ENCODE measurements around the gene PKNOX2.

The PKNOX2 gene

GRCh38 chr11:125435461-125436238 is 271.1 kb downstream of the PKNOX2 start:
- H3K27me3 ChIP-seq (ENCODE audit: insufficient read depth, low read depth) = no peaks in the 10 kb centered on the region
- H3K79me2 ChIP-seq (ENCODE audit: insufficient read depth, low read depth) = no peaks in the 10 kb centered on the region
- H3K4me2 ChIP-seq = no peak overlapping the region
- H3K9ac ChIP-seq = no peak overlapping the region
- H3K36me3 ChIP-seq (ENCODE audit: insufficient read depth) = no peaks in the 10 kb centered on the region
- H3K4me1 ChIP-seq (ENCODE audit: low read depth, poor library complexity, severe bottlenecking) = no peaks in the 10 kb centered on the region
- TF ChIP-seq CTCF (conservative IDR thresholded peaks at IDR 0.05; ENCODE audit: low read depth, low read length) = no peak
- H4K20me1 ChIP-seq (ENCODE audit: insufficient read depth) = no peaks in the 10 kb centered on the region
- H3K4me3 ChIP-seq (IDR thresholded peaks at IDR 0.05; ENCODE audit: insufficient read depth, low read depth, low read length) = no peak overlapping the region
- no peak overlapping the region for H2AFZ ChIP-seq (ENCODE audit: low read depth)
- no peak overlapping the region for H3K27ac ChIP-seq

- no peaks in the 10 kb centered on the region for H3K79me2 ChIP-seq (ENCODE audit: insufficient read depth, low read depth)
- H3K4me3 ChIP-seq (IDR thresholded peaks at IDR 0.05; ENCODE audit: insufficient read depth, low read depth, low read length) = no peak overlapping the region
- no peaks in the 10 kb centered on the region for H3K4me1 ChIP-seq (ENCODE audit: low read depth, poor library complexity, severe bottlenecking)
- no peak overlapping the region for H2AFZ ChIP-seq (ENCODE audit: low read depth)
- no peak overlapping the region for H3K9ac ChIP-seq
- no peaks in the 10 kb centered on the region for H3K36me3 ChIP-seq (ENCODE audit: insufficient read depth)
- H3K27me3 ChIP-seq (ENCODE audit: insufficient read depth, low read depth) = no peaks in the 10 kb centered on the region
- TF ChIP-seq CTCF (conservative IDR thresholded peaks at IDR 0.05; ENCODE audit: low read depth, low read length) = no peak
- no peaks in the 10 kb centered on the region for H4K20me1 ChIP-seq (ENCODE audit: insufficient read depth)
- no peak overlapping the region for H3K27ac ChIP-seq
- no peak overlapping the region for H3K4me2 ChIP-seq
Measured at GRCh38 chr11:125441648-125442410, 277.3 kb downstream of the PKNOX2 start.

- Histone ChIP-seq H3K4me2 (no peak overlapping the region), H3K36me3 (ENCODE audit: insufficient read depth) (no peaks in the 10 kb centered on the region), H2AFZ (ENCODE audit: low read depth) (no peak overlapping the region), H3K4me3 (IDR thresholded peaks at IDR 0.05; ENCODE audit: insufficient read depth, low read depth, low read length) (no peak overlapping the region), H3K27ac (no peak overlapping the region), H3K79me2 (ENCODE audit: insufficient read depth, low read depth) (no peaks in the 10 kb centered on the region), H3K27me3 (ENCODE audit: insufficient read depth, low read depth) (no peaks in the 10 kb centered on the region), H3K4me1 (ENCODE audit: low read depth, poor library complexity, severe bottlenecking) (no peaks in the 10 kb centered on the region), H3K9ac (no peak overlapping the region), H4K20me1 (ENCODE audit: insufficient read depth) (no peaks in the 10 kb centered on the region)
- TF ChIP-seq CTCF (conservative IDR thresholded peaks at IDR 0.05; ENCODE audit: low read depth, low read length) = no peak
Measured at GRCh38 chr11:125442946-125443345, 278.4 kb downstream of the PKNOX2 start.

GRCh38 chr11:125443767-125444311 is 279.3 kb downstream of the PKNOX2 start:
- Histone ChIP-seq H4K20me1 (ENCODE audit: insufficient read depth) (no peaks in the 10 kb centered on the region), H3K36me3 (ENCODE audit: insufficient read depth) (no peaks in the 10 kb centered on the region), H3K79me2 (ENCODE audit: insufficient read depth, low read depth) (no peaks in the 10 kb centered on the region), H3K4me1 (ENCODE audit: low read depth, poor library complexity, severe bottlenecking) (no peaks in the 10 kb centered on the region), H3K27me3 (ENCODE audit: insufficient read depth, low read depth) (no peaks in the 10 kb centered on the region), H3K4me2 (no peak overlapping the region), H3K4me3 (IDR thresholded peaks at IDR 0.05; ENCODE audit: insufficient read depth, low read depth, low read length) (no peak overlapping the region), H3K27ac (no peak overlapping the region), H3K9ac (no peak overlapping the region), H2AFZ (ENCODE audit: low read depth) (no peak overlapping the region)
- no peak for TF ChIP-seq CTCF (conservative IDR thresholded peaks at IDR 0.05; ENCODE audit: low read depth, low read length)
